HepG2 (cell line): Measurements from ENCODE around the gene VPS37B. TPM values are rescaled to one million over a fixed set of nuclear protein-coding genes. Genes with fewer than 3 reads are reported as not detected.

Source experiments
- ATAC-seq: fragments of 200-7000 bp; cut with Tn5 transposase; 3 replicates; pipeline ENCODE4 v1.9.1; 2020; ENCODE audit warnings: mild to moderate bottlenecking, moderate library complexity
- BruUV-seq: library from RNA; stranded (reverse); fragments of 400-500 nt; replicated peaks from 2 replicates; lab custom pipeline; 2021; lab: Mats Ljungman, UMichigan
- CTCF ChIA-PET: fragments of 300-600 bp; formaldehyde crosslinking; extraction: SDS; loops from one replicate; lab custom pipeline; 2021; ENCODE audit warnings: low total read pairs, inconsistent platforms, low intra/inter-chr PET ratio; lab: Yijun Ruan, JAX
- POLR2A ChIA-PET: fragments of 350-600 bp; sonication (Branson Sonifier 250); formaldehyde crosslinking; loops from one replicate; lab custom pipeline; 2020; ENCODE audit warnings: antibody characterized with exemption, inconsistent platforms; lab: Yijun Ruan, JAX
- DNase-seq: peaks from one replicate; pipeline ENCODE4 v3.0.0-alpha.2; 2015; ENCODE audit warnings: low spot score
- FAIRE-seq: peaks from 3 replicates; lab custom pipeline; 2011; peaks lifted over from hg19 to GRCh38; lab: Jason Lieb, UNC
- H2AFZ ChIP-seq: one replicate; pipeline ENCODE4 v1.6.1; 2011; ENCODE audit warnings: low read length, inconsistent platforms
- H3K27ac ChIP-seq: fragments of 300-600 bp; 3 replicates; pipeline ENCODE4 v1.8.0; 2011; ENCODE audit warnings: mixed run types, mild to moderate bottlenecking, mixed read lengths, low read length, inconsistent platforms; ENCODE audit not compliant: insufficient read depth; ENCODE audit errors: extremely low read length
- H3K27me3 ChIP-seq, 2 experiments: fragments of 200-600 bp in 1 of 2; 2 replicates in 1 of 2; 3 replicates in 1 of 2; pipeline versions ENCODE4 v1.6.0 to v1.8.0; 2011; ENCODE audit warnings: low read length in 2 of 2, mild to moderate bottlenecking in 2 of 2, moderate library complexity in 2 of 2, inconsistent platforms in 1 of 2; ENCODE audit not compliant: insufficient read depth in 2 of 2, control insufficient read depth in 1 of 2
- H3K36me3 ChIP-seq, 2 experiments: fragments of 200-600 bp in 1 of 2; replicated peaks in 1 of 2; 2 replicates in 1 of 2; 3 replicates in 1 of 2; pipeline versions ENCODE4 v1.5.1 to v1.8.0; 2011; ENCODE audit warnings: low read length in 2 of 2, inconsistent platforms in 1 of 2; ENCODE audit not compliant: insufficient read depth in 2 of 2, control insufficient read depth in 1 of 2
- H3K4me1 ChIP-seq: 2 replicates; pipeline ENCODE4 v1.5.1; 2012; ENCODE audit warnings: low read length, inconsistent platforms; ENCODE audit not compliant: insufficient read depth
- H3K4me2 ChIP-seq: 2 replicates; pipeline ENCODE4 v1.6.0; 2011; ENCODE audit warnings: low read depth, low read length, inconsistent platforms
- H3K4me3 ChIP-seq, 3 experiments: fragments of 200-600 bp in 1 of 3; sonication (generic), shearing (Covaris generic) in 1 of 3; replicated peaks in 1 of 3; 2 replicates each; pipeline ENCODE4 v1.5.1; 2011 to 2016; ENCODE audit warnings: low read length in 3 of 3, inconsistent platforms in 2 of 3, low read depth in 2 of 3, mild to moderate bottlenecking in 2 of 3, control low read depth in 1 of 3, mixed read lengths in 1 of 3; ENCODE audit not compliant: insufficient read depth in 1 of 3
- H3K79me2 ChIP-seq: one replicate; pipeline ENCODE4 v1.6.1; 2011; ENCODE audit warnings: low read length, inconsistent platforms; ENCODE audit not compliant: insufficient read depth
- H3K9ac ChIP-seq: 2 replicates; pipeline ENCODE4 v1.6.0; 2011; ENCODE audit warnings: mild to moderate bottlenecking, low read depth, low read length, inconsistent platforms; ENCODE audit not compliant: insufficient read depth
- H3K9me3 ChIP-seq: 2 replicates; pipeline ENCODE4 v1.5.1; 2012; ENCODE audit warnings: mild to moderate bottlenecking, low read length
- H4K20me1 ChIP-seq: 2 replicates; pipeline ENCODE4 v1.6.0; 2011; ENCODE audit warnings: inconsistent platforms, mild to moderate bottlenecking, low read length, moderate library complexity; ENCODE audit not compliant: insufficient read depth
- AGO1 ChIP-seq: fragments of 200-400 bp; formaldehyde crosslinking; IDR thresholded peaks from 2 replicates; pipeline ENCODE4 v1.6.1; 2017; ENCODE audit warnings: mild to moderate bottlenecking, low read depth, low read length, moderate library complexity; ENCODE audit not compliant: poor library complexity, severe bottlenecking
- HDAC6 ChIP-seq: fragments of 200-600 bp; sonication (generic); IDR thresholded peaks from 2 replicates; pipeline ENCODE4 v1.7.0; 2017; ENCODE audit warnings: mild to moderate bottlenecking, antibody characterized with exemption, low read length, low read depth
- MTF1 ChIP-seq: sonication (generic); formaldehyde crosslinking; IDR thresholded peaks from 2 replicates; pipeline ENCODE4 v1.5.0; 2020; ENCODE audit warnings: missing genetic modification reagents
- NFATC3 ChIP-seq: sonication (generic); formaldehyde crosslinking; IDR thresholded peaks from 2 replicates; pipeline ENCODE4 v1.5.1; 2020; ENCODE audit warnings: mild to moderate bottlenecking, missing genetic modification reagents
- PPARG ChIP-seq: conservative IDR thresholded peaks from 2 replicates; pipeline ENCODE4 v1.6.1; 2016; ENCODE audit warnings: missing biosample characterization, missing genetic modification reagents
- RAD21 ChIP-seq: fragments of 450-650 bp; formaldehyde crosslinking; IDR thresholded peaks from 2 replicates; pipeline ENCODE4 v1.5.0; 2020; ENCODE audit warnings: mild to moderate bottlenecking
- RFXANK ChIP-seq: IDR thresholded peaks from 2 replicates; pipeline ENCODE4 v1.6.1; 2016
- RFXAP ChIP-seq: sonication (generic); formaldehyde crosslinking; IDR thresholded peaks from 2 replicates; pipeline ENCODE4 v1.4.0; 2020; ENCODE audit warnings: missing genetic modification reagents, borderline replicate concordance
- SALL1 ChIP-seq: sonication (generic); formaldehyde crosslinking; IDR thresholded peaks from 2 replicates; pipeline ENCODE4 v1.8.0; 2022; ENCODE audit warnings: mild to moderate bottlenecking, missing genetic modification reagents
- SMAD1 ChIP-seq: sonication (generic); formaldehyde crosslinking; IDR thresholded peaks from 2 replicates; pipeline ENCODE4 v1.4.0; 2020; ENCODE audit warnings: missing genetic modification reagents, low read depth, mild to moderate bottlenecking, borderline replicate concordance
- SMARCC2 ChIP-seq: fragments of 450-650 bp; IDR thresholded peaks from 2 replicates; pipeline ENCODE4 v1.6.1; 2017; ENCODE audit warnings: antibody characterized with exemption, mild to moderate bottlenecking
- SMC3 ChIP-seq: IDR thresholded peaks from 2 replicates; pipeline ENCODE4 v1.6.1; 2011; ENCODE audit warnings: low read length, improper control_type of control experiment
- STAG1 ChIP-seq: sonication (generic); formaldehyde crosslinking; IDR thresholded peaks from 2 replicates; pipeline ENCODE4 v1.4.0; 2020; ENCODE audit warnings: missing genetic modification reagents
- SYNCRIP ChIP-seq: fragments of 200-400 bp; formaldehyde crosslinking; IDR thresholded peaks from 2 replicates; pipeline ENCODE4 v1.6.1; 2018; ENCODE audit warnings: mild to moderate bottlenecking, low read depth, low read length; ENCODE audit not compliant: insufficient read depth
- ZBTB38 ChIP-seq: sonication (generic); formaldehyde crosslinking; IDR thresholded peaks from 2 replicates; pipeline ENCODE4 v1.5.1; 2020; ENCODE audit warnings: mild to moderate bottlenecking, missing genetic modification reagents
- ZNF10 ChIP-seq: sonication (generic); formaldehyde crosslinking; IDR thresholded peaks from 2 replicates; pipeline ENCODE4 v1.4.0; 2020; ENCODE audit warnings: mild to moderate bottlenecking, low read depth, missing genetic modification reagents, borderline replicate concordance
- ZNF296 ChIP-seq: sonication (generic); formaldehyde crosslinking; conservative IDR thresholded peaks from 2 replicates; pipeline ENCODE4 v1.5.0; 2020; ENCODE audit warnings: mild to moderate bottlenecking, missing genetic modification reagents
- ZSCAN31 ChIP-seq: sonication (generic); formaldehyde crosslinking; IDR thresholded peaks from 2 replicates; pipeline ENCODE4 v1.5.0; 2020; ENCODE audit warnings: low read depth, mild to moderate bottlenecking, missing genetic modification reagents
- WGBS: methylation state at CpG from one replicate; pipeline ENCODE4 v1.1.6; 2017; ENCODE audit warnings: low lambda C conversion rate; 5-methylcytosine and 5-hydroxymethylcytosine counted together
- in situ Hi-C: cut with HindIII; loops from 2 replicates; pipeline ENCODE4 v1.10.0; 2017; ENCODE audit warnings: low pct_unique_long_range_greater_than_20kb; ENCODE audit not compliant: extremely low pct_ligation_motif_present
- intact Hi-C: fragments of 100-400 bp; cut with micrococcal nuclease; formaldehyde crosslinking; loops from one replicate; pipeline ENCODE4 v1.10.0; 2022; ENCODE audit not compliant: unreplicated experiment
- polyA plus RNA-seq, 8 experiments: library from polyadenylated mRNA; depleted of rRNA in 3 of 8; stranded (reverse) in 7 of 8; unstranded in 1 of 8; fragments of >200 nt; fragmentation: Illumina TruSeq in 4 of 8; extraction: Trizol in 4 of 8; gene quantifications; 2 replicates each; pipeline versions ENCODE4 v1.2.1 to v1.2.3, GENCODE V29; 2011 to 2016; ENCODE audit warnings: low read depth in 4 of 8, missing spikeins in 1 of 8, mixed read lengths in 1 of 8; ENCODE audit not compliant: insufficient read depth in 1 of 8
- total RNA-seq, 5 experiments: library from RNA; depleted of rRNA; stranded (reverse); fragments of >200 nt; fragmentation: Illumina TruSeq; extraction: Trizol; gene quantifications; 2 replicates each; pipeline ENCODE4 v1.2.3, GENCODE V29; 2016; ENCODE audit warnings: low read depth in 1 of 5
- TF ChIP-seq, protein P1 (sequence below): sonication (generic); formaldehyde crosslinking; IDR thresholded peaks from 2 replicates; pipeline ENCODE4 v1.5.1; 2020; ENCODE audit warnings: missing genetic modification reagents, mild to moderate bottlenecking, borderline replicate concordance
- TF ChIP-seq, protein P2 (sequence below): sonication (generic); formaldehyde crosslinking; IDR thresholded peaks from 2 replicates; pipeline ENCODE4 v1.5.0; 2020; ENCODE audit warnings: mild to moderate bottlenecking, missing genetic modification reagents, moderate library complexity
- TF ChIP-seq, protein P3 (sequence below): sonication (generic); formaldehyde crosslinking; IDR thresholded peaks from 2 replicates; pipeline ENCODE4 v1.4.0; 2020; ENCODE audit warnings: missing genetic modification reagents
- TF ChIP-seq, protein P4 (sequence below): IDR thresholded peaks from 2 replicates; pipeline ENCODE4 v1.6.1; 2016

The VPS37B gene
- total and polyA plus RNA-seq, 2 of the 13 experiments (the other 11 are each of a cell fraction or from before 2014, with no cell fraction given) = 4.6 to 5.3 TPM

DNA sequence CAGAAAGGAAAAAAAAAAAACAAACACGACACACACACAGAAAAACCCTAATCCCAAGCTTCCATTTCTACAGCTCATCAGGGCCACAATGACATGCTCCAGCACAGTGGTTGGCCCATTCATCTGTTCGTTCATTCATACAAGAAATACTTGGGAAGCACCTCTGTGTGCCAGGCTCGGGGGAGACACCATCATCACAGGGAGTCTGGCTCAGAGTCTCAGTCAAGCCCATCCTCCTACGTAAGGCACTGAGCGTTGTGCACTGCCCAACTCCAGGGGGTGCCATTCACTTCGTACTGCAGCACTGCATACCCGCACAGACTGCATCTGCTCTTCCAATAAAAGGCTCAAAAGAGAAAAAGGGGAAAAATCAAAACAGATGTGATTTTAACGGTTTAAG, 15.3 kb downstream of the VPS37B start:
- no peaks in the 10 kb centered on the region for H3K36me3 ChIP-seq
- H3K9me3 ChIP-seq = no peaks in the 10 kb centered on the region
- ATAC-seq (peak; percentile 97), FAIRE-seq (peak; percentile 72), DNase-seq (peak; percentile 47)
- H3K4me2 ChIP-seq = peak overlapping the region; percentile 42
- ChIA-PET CTCF (interaction anchor here (1.8 kb wide), 1 partner anchor 71 kb away, joined by 14 read pairs; no protein-coding TSS in a partner anchor), POLR2A (interaction anchor here (1.4 kb wide), 1 partner anchor 352 kb away, joined by 3 read pairs; the partner anchor contains the start of gene MPHOSPH9)
- intact Hi-C loops (loop anchor here (1.0 kb wide), 1 partner anchor 72 kb away; no protein-coding TSS in a partner anchor), in situ Hi-C loops (no loop called here)
- H3K4me3 ChIP-seq = no peak overlapping the region
- H3K27me3 ChIP-seq = no peaks in the 10 kb centered on the region
- H4K20me1 ChIP-seq = no peaks in the 10 kb centered on the region
- H2AFZ ChIP-seq = no peak overlapping the region
- no TSS peak for BruUV-seq
- H3K79me2 ChIP-seq = peaks cover 60% of the 10 kb centered on the region
- WGBS = 58% methylated on average over 8 of the region's 8 CpGs
- H3K4me1 ChIP-seq = peaks cover 54% of the 10 kb centered on the region
- H3K27ac ChIP-seq = no peak overlapping the region
- H3K9ac ChIP-seq = no peak overlapping the region
- TF ChIP-seq, protein P1, sequence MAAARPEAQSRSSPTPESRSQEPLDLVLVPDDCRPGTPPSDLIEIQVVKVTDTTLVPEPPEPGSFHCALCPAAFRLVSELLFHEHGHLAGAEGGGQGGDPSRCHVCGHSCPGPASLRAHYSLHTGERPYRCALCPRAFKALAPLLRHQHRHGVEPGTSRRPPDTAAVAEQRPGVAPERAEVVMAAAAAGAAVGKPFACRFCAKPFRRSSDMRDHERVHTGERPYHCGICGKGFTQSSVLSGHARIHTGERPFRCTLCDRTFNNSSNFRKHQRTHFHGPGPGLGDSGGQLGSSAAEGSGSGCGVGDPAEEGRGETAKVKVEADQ (CRISPR knock-in tag) = no peak
- TF ChIP-seq ZSCAN31 (CRISPR knock-in tag) = no peak
- peak; percentile 84 for TF ChIP-seq SMC3
- TF ChIP-seq RFXANK = no peak
- TF ChIP-seq RFXAP = no peak
- TF ChIP-seq SMARCC2 = no peak
- TF ChIP-seq, protein P2, sequence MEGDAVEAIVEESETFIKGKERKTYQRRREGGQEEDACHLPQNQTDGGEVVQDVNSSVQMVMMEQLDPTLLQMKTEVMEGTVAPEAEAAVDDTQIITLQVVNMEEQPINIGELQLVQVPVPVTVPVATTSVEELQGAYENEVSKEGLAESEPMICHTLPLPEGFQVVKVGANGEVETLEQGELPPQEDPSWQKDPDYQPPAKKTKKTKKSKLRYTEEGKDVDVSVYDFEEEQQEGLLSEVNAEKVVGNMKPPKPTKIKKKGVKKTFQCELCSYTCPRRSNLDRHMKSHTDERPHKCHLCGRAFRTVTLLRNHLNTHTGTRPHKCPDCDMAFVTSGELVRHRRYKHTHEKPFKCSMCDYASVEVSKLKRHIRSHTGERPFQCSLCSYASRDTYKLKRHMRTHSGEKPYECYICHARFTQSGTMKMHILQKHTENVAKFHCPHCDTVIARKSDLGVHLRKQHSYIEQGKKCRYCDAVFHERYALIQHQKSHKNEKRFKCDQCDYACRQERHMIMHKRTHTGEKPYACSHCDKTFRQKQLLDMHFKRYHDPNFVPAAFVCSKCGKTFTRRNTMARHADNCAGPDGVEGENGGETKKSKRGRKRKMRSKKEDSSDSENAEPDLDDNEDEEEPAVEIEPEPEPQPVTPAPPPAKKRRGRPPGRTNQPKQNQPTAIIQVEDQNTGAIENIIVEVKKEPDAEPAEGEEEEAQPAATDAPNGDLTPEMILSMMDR (CRISPR knock-in tag) = peak; percentile 79
- TF ChIP-seq PPARG (CRISPR knock-in tag) = no peak
- TF ChIP-seq, protein P3, sequence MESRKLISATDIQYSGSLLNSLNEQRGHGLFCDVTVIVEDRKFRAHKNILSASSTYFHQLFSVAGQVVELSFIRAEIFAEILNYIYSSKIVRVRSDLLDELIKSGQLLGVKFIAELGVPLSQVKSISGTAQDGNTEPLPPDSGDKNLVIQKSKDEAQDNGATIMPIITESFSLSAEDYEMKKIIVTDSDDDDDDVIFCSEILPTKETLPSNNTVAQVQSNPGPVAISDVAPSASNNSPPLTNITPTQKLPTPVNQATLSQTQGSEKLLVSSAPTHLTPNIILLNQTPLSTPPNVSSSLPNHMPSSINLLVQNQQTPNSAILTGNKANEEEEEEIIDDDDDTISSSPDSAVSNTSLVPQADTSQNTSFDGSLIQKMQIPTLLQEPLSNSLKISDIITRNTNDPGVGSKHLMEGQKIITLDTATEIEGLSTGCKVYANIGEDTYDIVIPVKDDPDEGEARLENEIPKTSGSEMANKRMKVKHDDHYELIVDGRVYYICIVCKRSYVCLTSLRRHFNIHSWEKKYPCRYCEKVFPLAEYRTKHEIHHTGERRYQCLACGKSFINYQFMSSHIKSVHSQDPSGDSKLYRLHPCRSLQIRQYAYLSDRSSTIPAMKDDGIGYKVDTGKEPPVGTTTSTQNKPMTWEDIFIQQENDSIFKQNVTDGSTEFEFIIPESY = peak; percentile 89
- no peak for TF ChIP-seq SMAD1 (CRISPR knock-in tag)
- TF ChIP-seq HDAC6 = no peak
- TF ChIP-seq, protein P4, sequence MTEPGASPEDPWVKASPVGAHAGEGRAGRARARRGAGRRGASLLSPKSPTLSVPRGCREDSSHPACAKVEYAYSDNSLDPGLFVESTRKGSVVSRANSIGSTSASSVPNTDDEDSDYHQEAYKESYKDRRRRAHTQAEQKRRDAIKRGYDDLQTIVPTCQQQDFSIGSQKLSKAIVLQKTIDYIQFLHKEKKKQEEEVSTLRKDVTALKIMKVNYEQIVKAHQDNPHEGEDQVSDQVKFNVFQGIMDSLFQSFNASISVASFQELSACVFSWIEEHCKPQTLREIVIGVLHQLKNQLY (CRISPR knock-in tag) = no peak
- TF ChIP-seq NFATC3 = no peak
- peak; percentile 83 for TF ChIP-seq STAG1 (CRISPR knock-in tag)
- TF ChIP-seq SYNCRIP = no peak
- no peak for TF ChIP-seq ZNF296 (CRISPR knock-in tag)
- TF ChIP-seq SALL1 (CRISPR knock-in tag) = 0 out of 2 replicates have a peak, but pooled peaks have one; percentile 8
- no peak for TF ChIP-seq ZNF10 (CRISPR knock-in tag)
- TF ChIP-seq AGO1 = no peak
- TF ChIP-seq MTF1 (CRISPR knock-in tag) = no peak
- 0 out of 2 replicates have a peak, but pooled peaks have one; percentile 38 for TF ChIP-seq ZBTB38
- peak; percentile 71 for TF ChIP-seq RAD21 (CRISPR knock-in tag)
